Measurements from ENCODE around the gene TIMP2.
"Not testable (repeated sequence)": the region's sequence is repeated elsewhere in the genome, so short reads cannot be mapped to it uniquely, and the experiment has no call there.

TIMP2 gene

GRCh38 chr17:78905541-78905940 is 19.6 kb downstream of the TIMP2 start:
- no peak for DNase-seq (ENCODE audit: low read depth in 2 of 2)

DNA sequence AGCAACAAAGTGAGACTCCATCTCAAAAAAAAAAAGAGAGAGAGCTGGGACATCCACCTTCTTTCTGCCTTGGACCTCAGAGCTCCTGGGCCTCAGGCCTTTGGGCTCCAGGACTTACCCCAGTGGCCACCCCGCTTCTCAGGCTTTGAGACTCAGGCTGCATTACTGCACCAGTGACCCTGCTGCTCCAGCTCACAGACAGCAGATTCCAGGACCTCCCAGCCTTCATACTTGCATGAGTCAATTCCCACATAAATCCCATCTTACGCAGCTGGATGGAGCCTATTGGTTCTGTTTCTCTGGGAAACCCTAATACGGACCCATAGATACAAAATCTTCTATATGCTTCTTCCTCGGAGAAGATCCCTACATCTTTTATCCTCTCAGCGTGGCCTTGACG is 20.1 kb downstream of the TIMP2 start:
- DNase-seq (ENCODE audit: low read depth in 2 of 2) = no peak

GRCh38 chr17:78904371-78904770 is 20.8 kb downstream of the TIMP2 start:
- no peak for DNase-seq (ENCODE audit: low read depth in 2 of 2)

DNA sequence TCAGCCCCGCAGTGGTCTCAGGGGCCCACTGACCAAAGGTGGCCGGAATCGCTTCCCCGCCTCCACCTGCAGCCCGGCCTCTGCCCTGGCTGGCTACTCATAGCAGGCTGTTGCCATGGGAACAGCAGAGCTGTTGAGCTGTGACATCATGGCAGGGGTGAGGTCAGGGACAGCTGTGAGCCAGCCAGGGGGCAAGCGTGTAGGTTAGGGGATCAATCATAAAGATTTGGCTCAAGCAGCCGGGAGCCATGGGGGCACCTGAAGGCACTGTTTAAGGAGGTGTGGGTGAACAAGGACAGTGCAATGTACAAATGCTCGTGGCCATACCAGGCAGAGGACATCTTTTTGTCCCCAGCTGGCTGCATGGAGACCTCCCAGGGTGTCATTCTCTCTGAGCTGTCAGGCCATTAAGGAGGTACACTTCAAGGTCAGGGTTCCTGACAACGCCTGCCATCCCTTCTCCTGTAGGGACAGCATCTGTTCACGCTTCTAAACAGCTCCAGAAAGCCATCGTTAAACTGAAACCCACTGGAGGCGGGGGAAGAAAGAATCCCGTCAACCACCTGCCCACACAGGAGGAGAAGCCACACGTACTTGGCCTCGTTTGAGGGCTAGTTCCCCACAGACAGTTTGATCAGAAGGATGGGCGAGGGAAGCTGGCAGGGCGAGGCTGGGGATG is 21.9 kb downstream of the TIMP2 start, which contains the start of gene CEP295NL:
TSS of gene CEP295NL (minus strand) at position 101 of the 679 bp plus-strand sequence. CDS start 1,373 bp downstream, outside the sequence.
- DNase-seq (ENCODE audit: low read depth in 2 of 2) = no peak

- not testable (repeated sequence) for DNase-seq (ENCODE audit: low read depth in 2 of 2)
These were observed 23.0 kb downstream of the TIMP2 start for GRCh38 chr17:78902231-78902630.

DNA sequence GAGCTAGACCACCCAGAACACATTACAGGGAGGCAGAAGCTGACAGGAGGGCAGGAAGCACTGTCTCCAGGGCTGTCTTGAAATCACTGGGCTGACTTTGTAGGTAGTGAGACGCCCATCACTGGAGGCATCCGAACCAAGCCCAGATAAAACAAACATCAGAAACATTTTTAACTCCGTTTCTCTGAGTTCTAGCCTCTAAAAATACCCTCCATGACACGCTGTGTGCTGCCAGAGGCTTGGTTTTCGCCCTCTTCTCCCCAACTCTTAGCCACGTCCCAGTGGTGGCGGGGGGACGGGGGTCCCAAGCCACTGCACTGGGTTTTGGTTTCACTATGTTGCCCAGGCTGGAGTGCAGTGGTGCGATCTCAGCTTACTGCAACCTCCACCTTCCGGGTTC is 23.4 kb downstream of the TIMP2 start:
- DNase-seq (ENCODE audit: low read depth in 2 of 2) = no peak

DNA sequence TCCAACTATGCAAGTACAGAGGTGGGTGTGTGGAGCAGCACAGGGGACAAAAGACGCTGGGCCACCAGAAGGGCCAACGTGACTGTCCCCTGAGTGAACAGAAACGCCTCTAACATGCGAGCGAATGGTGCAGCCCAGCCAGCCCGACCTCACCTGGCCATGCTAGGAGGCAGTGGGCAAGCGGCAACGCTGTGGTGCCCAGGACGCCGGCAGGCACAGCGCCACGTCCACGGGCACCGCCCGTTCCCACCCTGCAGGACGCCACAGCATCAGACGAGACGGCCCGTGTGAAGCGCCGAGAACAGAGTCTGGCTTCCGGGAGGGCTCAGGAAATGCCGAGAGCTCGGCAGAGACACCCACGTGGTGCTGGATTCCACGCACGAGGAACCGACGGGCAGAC is 24.4 kb downstream of the TIMP2 start:
- DNase-seq (ENCODE audit: low read depth in 2 of 2) = no peak

DNA sequence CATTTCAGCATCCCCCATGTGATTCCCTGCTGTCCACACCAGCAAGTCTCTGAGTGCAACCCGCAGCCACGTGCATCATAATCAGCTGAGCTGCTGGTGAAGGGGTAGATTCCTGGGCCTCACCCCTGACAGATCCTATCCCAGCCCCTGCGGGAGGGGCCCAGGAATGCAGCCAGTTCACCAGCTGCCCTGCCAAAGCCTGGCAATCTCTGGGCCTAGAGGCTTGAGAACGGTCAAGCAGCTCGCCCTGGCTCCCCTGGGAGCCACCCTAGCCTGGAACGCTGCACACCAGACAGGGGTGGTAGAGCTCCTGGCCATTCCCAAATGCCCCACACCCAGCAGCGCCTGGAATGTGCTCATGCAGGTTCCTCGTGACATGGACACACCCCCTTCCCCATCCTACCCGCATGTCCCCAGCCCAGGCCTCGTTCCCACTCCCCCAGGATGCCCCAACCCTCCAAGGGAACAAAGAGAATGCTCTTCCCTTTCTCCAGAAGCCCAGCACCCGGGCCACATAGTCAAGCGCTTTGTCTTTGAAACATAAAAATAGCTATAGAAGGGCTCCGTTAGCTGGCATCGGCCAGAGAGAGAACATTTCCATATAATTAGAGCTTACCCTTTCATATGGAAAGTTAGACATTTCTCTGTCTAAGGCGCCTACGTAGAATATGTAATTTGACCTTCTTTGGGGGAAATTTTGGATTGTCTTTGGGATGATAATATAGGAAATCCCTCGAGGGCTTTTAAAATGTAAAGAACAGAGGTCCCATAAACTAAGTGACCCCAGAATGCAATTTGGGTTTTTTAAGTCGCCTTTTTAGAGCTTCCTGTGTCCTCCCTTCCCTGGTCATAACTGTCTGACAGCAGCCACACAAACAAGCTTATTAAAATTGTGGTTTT is 25.6 kb downstream of the TIMP2 start:
- no peak for DNase-seq (ENCODE audit: low read depth in 2 of 2)

DNA sequence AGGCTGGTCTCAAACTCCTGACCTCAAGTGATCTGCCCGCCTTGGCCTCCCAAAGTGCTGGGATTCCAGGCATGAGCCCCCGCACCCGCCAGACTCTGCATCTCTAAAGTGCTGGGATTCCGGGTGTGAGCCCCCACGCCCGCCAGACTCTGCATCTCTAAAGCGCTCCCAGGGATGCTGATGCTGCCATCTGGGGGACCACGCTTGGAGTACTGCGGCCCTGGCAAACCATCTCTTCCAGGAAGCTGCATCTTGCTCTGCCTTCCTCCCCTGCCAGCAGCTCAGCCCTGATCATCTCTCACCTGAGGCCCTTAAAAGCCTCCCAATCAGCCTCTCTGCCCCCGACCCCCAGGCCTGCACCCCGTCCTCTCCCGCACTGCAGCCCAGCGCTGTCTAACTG is 26.2 kb downstream of the TIMP2 start:
- DNase-seq (ENCODE audit: low read depth in 2 of 2) = no peak

DNA sequence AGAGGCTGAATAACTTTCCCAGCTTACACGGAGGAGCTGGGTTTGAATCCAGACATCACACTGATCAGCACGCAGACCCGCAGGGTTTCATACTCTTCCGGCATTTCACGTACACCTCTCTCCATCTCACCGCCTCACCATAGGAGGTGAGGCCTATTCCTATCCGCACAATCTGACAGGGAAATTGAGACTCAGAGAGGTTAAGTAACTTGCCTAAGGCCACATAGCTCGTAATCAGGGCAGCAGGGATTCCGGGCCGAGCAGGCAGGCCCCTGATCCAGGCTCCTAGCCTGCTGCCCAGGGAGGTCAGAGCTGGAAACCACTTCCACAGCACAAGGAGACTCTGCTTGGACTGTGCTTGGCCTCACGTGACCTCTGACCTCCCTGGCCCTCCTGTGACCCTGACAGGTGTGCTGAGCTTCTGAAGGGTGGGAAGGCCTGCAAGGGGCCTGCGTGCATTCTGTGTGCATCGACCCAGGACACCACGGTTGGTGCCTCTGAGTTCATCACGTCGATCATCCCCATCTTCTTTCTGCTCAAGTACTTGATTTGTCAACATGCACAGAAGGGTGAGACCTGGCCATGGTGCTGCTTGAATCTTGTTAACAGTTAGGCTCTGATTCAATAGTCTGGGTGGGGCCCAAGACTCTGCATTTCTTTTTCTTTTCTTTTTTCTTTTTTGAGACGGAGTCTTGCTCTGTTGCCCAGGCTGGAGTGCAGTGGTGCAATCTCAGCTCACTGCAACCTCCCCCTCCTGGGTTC is 26.9 kb downstream of the TIMP2 start:
- no peak for DNase-seq (ENCODE audit: low read depth in 2 of 2)

GRCh38 chr17:78897664-78898047 is 27.5 kb downstream of the TIMP2 start:
- no peak for DNase-seq (ENCODE audit: low read depth in 2 of 2)

- no peak for DNase-seq (ENCODE audit: low read depth in 2 of 2)
These were observed 28.1 kb downstream of the TIMP2 start for GRCh38 chr17:78896834-78897663.

GRCh38 chr17:78896091-78896833 is 28.9 kb downstream of the TIMP2 start:
- no peak for DNase-seq (ENCODE audit: low read depth in 2 of 2)

DNA sequence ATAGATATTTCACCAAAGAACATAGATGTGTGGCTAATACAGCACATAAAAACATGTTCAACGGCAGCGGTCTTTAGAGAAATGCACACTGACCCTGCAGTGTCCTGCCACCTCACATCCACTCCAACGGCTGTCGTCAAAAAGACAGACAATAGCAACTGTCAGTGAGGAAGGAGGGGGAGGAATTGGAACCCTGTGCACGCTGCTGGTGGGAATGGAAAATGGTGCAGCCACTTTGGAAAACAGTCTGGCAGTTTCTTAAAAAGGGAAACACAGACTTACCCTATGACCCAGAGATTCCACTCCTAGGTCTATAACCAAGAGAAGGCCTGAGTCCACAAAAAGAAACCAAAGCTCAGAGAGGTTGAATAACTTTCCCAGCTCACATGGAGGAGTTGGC is 29.9 kb downstream of the TIMP2 start:
- DNase-seq (ENCODE audit: low read depth in 2 of 2) = no peak

GRCh38 chr17:78893684-78894083 is 31.5 kb downstream of the TIMP2 start:
- DNase-seq (ENCODE audit: low read depth in 2 of 2) = no peak

GRCh38 chr17:78892936-78893379 is 32.2 kb downstream of the TIMP2 start:
- DNase-seq (ENCODE audit: low read depth in 2 of 2) = no peak

DNA sequence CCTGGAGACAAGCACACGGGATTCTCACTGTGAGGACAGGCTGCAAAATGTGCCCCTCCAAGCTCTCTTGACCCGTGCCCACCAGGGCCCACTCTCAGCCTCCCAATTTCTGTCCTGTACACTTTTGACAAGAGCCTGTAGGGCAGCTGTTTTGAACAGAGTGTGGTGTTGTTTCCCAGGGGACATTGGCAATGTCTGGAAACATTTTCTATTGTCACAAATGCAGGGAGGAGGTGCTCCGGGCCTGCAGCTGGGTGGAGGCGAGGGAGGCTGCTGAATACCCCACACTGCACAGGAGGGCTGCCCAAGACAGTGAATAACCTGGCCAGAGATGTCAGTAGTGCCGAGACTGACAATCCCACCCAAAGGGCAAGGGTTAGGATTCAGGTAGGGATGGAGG is 32.7 kb downstream of the TIMP2 start:
- DNase-seq (ENCODE audit: low read depth in 2 of 2) = no peak

GRCh38 chr17:78892062-78892456 is 33.1 kb downstream of the TIMP2 start:
- no peak for DNase-seq (ENCODE audit: low read depth in 2 of 2)

- no peak for DNase-seq (ENCODE audit: low read depth in 2 of 2)
These were observed 33.7 kb downstream of the TIMP2 start for GRCh38 chr17:78891406-78892061.

DNA sequence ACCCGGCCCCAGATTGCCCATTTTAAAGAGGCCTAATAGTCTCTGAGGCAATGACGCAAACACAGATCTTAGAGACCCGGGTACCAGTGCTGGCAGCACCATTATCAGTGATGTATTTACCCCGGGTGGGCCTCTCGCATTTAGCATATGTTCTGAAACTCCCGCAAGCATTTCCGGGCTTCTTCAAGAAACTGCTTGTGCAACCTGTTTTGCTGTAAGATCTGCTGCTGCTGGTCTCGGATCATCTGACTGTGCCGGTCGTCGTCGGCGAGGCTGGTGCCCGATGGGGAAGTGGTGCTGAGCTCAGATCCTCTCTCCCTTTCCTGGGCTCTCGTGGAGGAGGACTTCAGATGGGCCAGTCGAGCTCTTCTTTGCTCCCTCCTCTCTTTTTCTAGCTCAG is 34.7 kb downstream of the TIMP2 start:
- DNase-seq (ENCODE audit: low read depth in 2 of 2) = peak in 1 of 2 donors; percentile 15

Data from stimulated activated CD8-positive, alpha-beta memory T cell treated with anti-CD3 and anti-CD28 coated beads, Interleukin-2, amount 100 ng/mL, for 48 hours (primary cell).